Measurements from ENCODE around the gene TBC1D10A.

DNA sequence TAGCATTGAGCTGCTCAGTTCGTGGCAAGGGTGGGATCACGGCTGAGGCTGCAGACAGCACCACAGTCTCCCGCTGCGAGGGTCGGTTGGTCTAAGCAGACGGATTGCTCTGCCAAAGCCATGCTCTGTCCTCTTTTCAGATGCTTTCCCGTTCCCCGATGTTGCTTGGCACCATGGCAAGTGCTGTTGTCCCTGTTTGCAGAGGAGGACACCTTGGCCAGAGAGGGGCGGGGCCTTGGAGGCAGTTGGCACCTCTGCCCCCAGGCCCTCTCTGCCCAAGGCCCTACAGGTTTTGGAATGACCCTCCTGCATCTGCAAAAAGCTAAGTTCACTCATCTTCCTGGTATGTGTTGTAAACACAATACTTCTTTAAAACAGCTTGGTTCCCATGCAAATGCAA lies 41.7 kb upstream of the TBC1D10A start:
- TF ChIP-seq, protein P1, sequence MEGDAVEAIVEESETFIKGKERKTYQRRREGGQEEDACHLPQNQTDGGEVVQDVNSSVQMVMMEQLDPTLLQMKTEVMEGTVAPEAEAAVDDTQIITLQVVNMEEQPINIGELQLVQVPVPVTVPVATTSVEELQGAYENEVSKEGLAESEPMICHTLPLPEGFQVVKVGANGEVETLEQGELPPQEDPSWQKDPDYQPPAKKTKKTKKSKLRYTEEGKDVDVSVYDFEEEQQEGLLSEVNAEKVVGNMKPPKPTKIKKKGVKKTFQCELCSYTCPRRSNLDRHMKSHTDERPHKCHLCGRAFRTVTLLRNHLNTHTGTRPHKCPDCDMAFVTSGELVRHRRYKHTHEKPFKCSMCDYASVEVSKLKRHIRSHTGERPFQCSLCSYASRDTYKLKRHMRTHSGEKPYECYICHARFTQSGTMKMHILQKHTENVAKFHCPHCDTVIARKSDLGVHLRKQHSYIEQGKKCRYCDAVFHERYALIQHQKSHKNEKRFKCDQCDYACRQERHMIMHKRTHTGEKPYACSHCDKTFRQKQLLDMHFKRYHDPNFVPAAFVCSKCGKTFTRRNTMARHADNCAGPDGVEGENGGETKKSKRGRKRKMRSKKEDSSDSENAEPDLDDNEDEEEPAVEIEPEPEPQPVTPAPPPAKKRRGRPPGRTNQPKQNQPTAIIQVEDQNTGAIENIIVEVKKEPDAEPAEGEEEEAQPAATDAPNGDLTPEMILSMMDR (conservative IDR thresholded peaks at IDR 0.05; ENCODE audit: low read depth in 2 of 2) = no peak
- TF ChIP-seq JUNB (IDR thresholded peaks at IDR 0.05; ENCODE audit: unreplicated experiment) = no peak
- no peak for TF ChIP-seq EZH2 (IDR thresholded peaks at IDR 0.05; ENCODE audit: low read depth, unreplicated experiment)
- no peak for TF ChIP-seq CREB1 (CRISPR knock-in tag; IDR thresholded peaks at IDR 0.05; ENCODE audit: low read depth)
- TF ChIP-seq EZH2phosphoT487 (IDR thresholded peaks at IDR 0.05; ENCODE audit: unreplicated experiment) = no peak
- TF ChIP-seq POLR2AphosphoS5 (IDR thresholded peaks at IDR 0.05; ENCODE audit: low read depth) = no peak
- TF ChIP-seq ZNF114 (CRISPR knock-in tag; IDR thresholded peaks at IDR 0.05) = no peak
- TF ChIP-seq ETS1 (IDR thresholded peaks at IDR 0.05) = no peak
- TF ChIP-seq, protein P2, sequence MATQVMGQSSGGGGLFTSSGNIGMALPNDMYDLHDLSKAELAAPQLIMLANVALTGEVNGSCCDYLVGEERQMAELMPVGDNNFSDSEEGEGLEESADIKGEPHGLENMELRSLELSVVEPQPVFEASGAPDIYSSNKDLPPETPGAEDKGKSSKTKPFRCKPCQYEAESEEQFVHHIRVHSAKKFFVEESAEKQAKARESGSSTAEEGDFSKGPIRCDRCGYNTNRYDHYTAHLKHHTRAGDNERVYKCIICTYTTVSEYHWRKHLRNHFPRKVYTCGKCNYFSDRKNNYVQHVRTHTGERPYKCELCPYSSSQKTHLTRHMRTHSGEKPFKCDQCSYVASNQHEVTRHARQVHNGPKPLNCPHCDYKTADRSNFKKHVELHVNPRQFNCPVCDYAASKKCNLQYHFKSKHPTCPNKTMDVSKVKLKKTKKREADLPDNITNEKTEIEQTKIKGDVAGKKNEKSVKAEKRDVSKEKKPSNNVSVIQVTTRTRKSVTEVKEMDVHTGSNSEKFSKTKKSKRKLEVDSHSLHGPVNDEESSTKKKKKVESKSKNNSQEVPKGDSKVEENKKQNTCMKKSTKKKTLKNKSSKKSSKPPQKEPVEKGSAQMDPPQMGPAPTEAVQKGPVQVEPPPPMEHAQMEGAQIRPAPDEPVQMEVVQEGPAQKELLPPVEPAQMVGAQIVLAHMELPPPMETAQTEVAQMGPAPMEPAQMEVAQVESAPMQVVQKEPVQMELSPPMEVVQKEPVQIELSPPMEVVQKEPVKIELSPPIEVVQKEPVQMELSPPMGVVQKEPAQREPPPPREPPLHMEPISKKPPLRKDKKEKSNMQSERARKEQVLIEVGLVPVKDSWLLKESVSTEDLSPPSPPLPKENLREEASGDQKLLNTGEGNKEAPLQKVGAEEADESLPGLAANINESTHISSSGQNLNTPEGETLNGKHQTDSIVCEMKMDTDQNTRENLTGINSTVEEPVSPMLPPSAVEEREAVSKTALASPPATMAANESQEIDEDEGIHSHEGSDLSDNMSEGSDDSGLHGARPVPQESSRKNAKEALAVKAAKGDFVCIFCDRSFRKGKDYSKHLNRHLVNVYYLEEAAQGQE (IDR thresholded peaks at IDR 0.05; ENCODE audit: unreplicated experiment) = no peak
- no peak for TF ChIP-seq STAT1 (IDR thresholded peaks at IDR 0.05; ENCODE audit: unreplicated experiment)
